Glomerular visceral epithelial cell (primary cell): ENCODE results near the gene FGFR4.

Experiments
- DNase-seq: peaks from one replicate; pipeline ENCODE4 v3.0.0-alpha.2; 2016; ENCODE audit errors: extremely low spot score

FGFR4 gene

GRCh38 chr5:177103523-177104253 lies 17.0 kb downstream of the FGFR4 start:
- DNase-seq, result no peak

- DNase-seq, result no peak
These were observed 19.2 kb downstream of the FGFR4 start for GRCh38 chr5:177105691-177106476.

- no peak for DNase-seq
These were observed 20.4 kb downstream of the FGFR4 start for GRCh38 chr5:177107159-177107558.

- no peak for DNase-seq
These were observed 23.1 kb downstream of the FGFR4 start for GRCh38 chr5:177109810-177110209.

- peak; percentile 67 for DNase-seq
These were observed 25.1 kb downstream of the FGFR4 start for GRCh38 chr5:177111720-177112394.

- DNase-seq, result no peak
These were observed 26.0 kb downstream of the FGFR4 start for GRCh38 chr5:177112589-177113220.

- DNase-seq, result peak; percentile 81
These were observed 27.1 kb downstream of the FGFR4 start for GRCh38 chr5:177113566-177114424.

- no peak for DNase-seq
These were observed 30.1 kb downstream of the FGFR4 start for GRCh38 chr5:177116631-177117373.

GRCh38 chr5:177117441-177118045 lies 30.8 kb downstream of the FGFR4 start:
- DNase-seq, result no peak

GRCh38 chr5:177122566-177122965 lies 35.9 kb downstream of the FGFR4 start:
- no peak for DNase-seq

- no peak for DNase-seq
These were observed 37.2 kb downstream of the FGFR4 start for GRCh38 chr5:177123789-177124485.

- no peak for DNase-seq
These were observed 37.8 kb downstream of the FGFR4 start for GRCh38 chr5:177124486-177124991.

GRCh38 chr5:177126771-177127170 lies 40.1 kb downstream of the FGFR4 start:
- no peak for DNase-seq

- peak; percentile 58 for DNase-seq
These were observed 41.9 kb downstream of the FGFR4 start for GRCh38 chr5:177128551-177128981.

GRCh38 chr5:177130211-177131018 lies 43.7 kb downstream of the FGFR4 start:
- no peak for DNase-seq

- DNase-seq, result no peak
These were observed 44.3 kb downstream of the FGFR4 start for GRCh38 chr5:177131019-177131320.

GRCh38 chr5:177131352-177132135 lies 44.8 kb downstream of the FGFR4 start:
- no peak for DNase-seq
